Motor neuron (in vitro differentiated cells): ENCODE results near the gene DBI. TPM values are rescaled to one million over a fixed set of nuclear protein-coding genes. Genes with fewer than 3 reads are reported as not detected.

Experiments used
- ATAC-seq, 8 experiments: fragments of 200-7000 bp; cut with Tn5 transposase; replicated peaks in 6 of 8; 2 replicates each; pipeline ENCODE4 v1.8.0; 2021; ENCODE audit warnings: mild to moderate bottlenecking in 8 of 8, moderate library complexity in 8 of 8
- H3K27ac ChIP-seq, 2 donors: fragments of 250-450 bp; sonication (Bioruptor Pico); 2 replicates each; pipeline ENCODE4 v1.9.0; 2021; ENCODE audit warnings: antibody characterized with exemption in 2 of 2, mild to moderate bottlenecking in 2 of 2, moderate library complexity in 1 of 2
- H3K4me1 ChIP-seq, 2 donors: fragments of 250-450 bp; sonication (Bioruptor Pico); replicated peaks in 1 of 2; 2 replicates each; pipeline ENCODE4 v1.6.1; 2021; ENCODE audit warnings: antibody characterized with exemption in 2 of 2, mild to moderate bottlenecking in 2 of 2, moderate library complexity in 1 of 2
- H3K4me3 ChIP-seq, 5 donors: fragments of 250-450 bp; sonication (Bioruptor Pico); 2 replicates each; pipeline ENCODE4 v1.9.0; 2021; ENCODE audit warnings: antibody characterized with exemption in 5 of 5, mild to moderate bottlenecking in 5 of 5, moderate library complexity in 4 of 5
- WGBS, 10 experiments: fragments of 450-650 bp; shearing (Covaris generic); methylation state at CpG; one replicate each; pipeline ENCODE4 v1.0.0; 2022; 5-methylcytosine and 5-hydroxymethylcytosine counted together
- in situ Hi-C, 9 experiments: fragments of 400-800 bp; cut with MboI; loops; one replicate each; pipeline ENCODE4 v1.15.0; 2021; ENCODE audit warnings: low sequenced_read_pairs in 9 of 9, low pct_unique_long_range_greater_than_20kb in 2 of 9; ENCODE audit not compliant: unreplicated experiment in 9 of 9
- total RNA-seq, 8 experiments: library from RNA; unstranded; fragments of 300-600 nt; gene quantifications; 2 replicates each; pipeline versions ENCODE4 v1.2.3 to v1.2.4, GENCODE V29; 2022

The DBI gene
- total RNA-seq, 8 experiments from 2014 or later: 50.3 to 336 (median 137) TPM

DNA sequence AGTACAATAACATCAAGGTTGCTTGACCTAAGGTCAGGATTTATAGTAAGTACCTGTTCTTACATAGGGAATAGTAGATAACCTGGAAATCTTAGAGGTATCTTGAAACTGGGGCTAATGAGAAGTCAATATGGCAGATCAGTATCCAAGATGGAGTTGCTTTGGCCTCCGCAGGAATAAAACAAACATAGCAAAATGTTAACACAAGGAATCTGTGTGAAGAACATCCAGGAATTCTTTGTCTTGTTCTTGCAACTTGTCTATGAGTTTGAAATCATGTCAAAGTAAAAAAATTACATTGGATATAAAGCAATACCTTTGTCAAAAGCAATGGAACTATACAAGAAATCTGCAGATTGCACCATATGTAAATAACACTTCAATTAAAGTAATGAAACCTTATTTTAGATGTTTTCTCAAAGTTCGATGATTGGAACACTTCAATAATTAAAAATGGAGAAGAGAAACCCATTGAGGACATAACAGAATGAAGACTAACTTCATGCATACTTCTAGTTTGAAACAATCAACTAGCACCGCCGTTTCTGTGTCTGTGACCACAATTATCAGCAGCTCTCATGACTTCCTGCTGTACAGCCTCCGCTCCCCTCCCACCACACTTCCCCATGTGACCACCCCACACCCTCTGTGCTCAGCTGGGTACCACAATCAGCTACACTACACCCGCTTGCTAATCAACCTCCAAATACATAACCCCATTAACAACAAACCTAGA lies 27.8 kb upstream of the DBI start:
- no peaks in the 10 kb centered on the region for H3K4me1 ChIP-seq
- H3K27ac ChIP-seq: no peak overlapping the region
- WGBS, 10 experiments: 60 to 100% (median 90%) methylated on average over 1 to 5 of the region's 6 CpGs; no CpG with 5 or more reads in 1 of the 10 experiments
- in situ Hi-C loops: no loop called here
- ATAC-seq: no peak
- no peak overlapping the region for H3K4me3 ChIP-seq

DNA sequence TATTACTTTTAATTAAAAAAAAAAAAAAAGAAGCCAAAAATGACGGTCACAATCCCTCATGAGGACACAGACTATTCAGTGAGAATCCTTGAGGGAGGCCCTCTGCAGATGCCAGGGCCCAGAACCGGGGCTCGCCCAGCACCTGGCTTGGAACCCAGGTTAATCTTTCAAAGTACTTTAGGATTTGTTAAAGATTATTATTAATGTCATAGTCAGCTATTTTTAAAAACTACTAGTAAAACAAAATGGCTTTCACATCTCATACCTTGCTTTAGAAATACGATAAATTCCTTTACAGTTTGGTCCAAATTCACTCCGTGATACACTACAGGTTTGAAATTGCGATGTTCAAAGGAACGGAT lies 27.2 kb upstream of the DBI start:
- Histone ChIP-seq H3K4me3 (no peak overlapping the region), H3K27ac (no peak overlapping the region), H3K4me1 (no peaks in the 10 kb centered on the region)
- in situ Hi-C loops: no loop called here
- ATAC-seq: no peak
- 94 to 100% (median 100%) methylated on average over 3 to 7 of the region's 7 CpGs; no CpG with 5 or more reads in 1 of the 10 experiments for WGBS, 10 experiments

DNA sequence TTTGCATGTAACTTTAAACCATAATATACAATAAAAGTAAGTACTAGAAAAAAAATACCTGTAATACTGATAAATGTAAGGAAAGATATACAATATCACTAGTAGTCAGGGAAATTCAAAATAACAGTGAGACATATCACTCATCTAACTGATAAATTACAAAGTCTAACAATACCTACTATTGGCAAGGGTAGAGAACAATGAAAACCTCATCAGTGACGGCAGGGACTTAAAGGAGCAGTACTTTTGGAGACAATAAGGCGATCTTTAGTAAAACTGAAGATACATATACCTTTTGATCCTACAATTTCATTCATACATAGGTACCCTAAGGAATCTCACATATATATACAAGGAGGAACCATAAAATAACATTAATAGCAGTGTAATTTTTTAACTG lies 25.1 kb upstream of the DBI start:
- in situ Hi-C loops: no loop called here

DNA sequence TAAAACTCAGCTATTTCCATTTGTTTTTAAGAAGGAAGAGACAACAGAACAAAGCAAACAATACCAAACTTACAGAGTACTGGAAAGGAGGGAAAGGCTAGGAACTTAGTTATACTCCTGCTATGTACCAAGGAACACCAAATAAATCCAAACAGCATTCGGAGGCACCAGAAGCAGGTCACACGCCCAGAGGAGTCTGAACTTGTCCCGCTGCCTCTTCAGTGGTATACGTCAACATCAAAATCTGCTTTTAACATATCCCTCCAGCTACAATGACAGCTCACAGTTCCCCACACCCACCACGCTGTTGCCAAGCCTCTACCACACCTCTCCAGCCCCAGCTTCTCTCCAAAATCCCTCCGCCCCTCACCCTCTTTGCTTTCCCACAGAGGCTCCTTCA lies 17.5 kb upstream of the DBI start:
- Histone ChIP-seq H3K27ac (no peak overlapping the region), H3K4me1 (no peaks in the 10 kb centered on the region), H3K4me3 (no peak overlapping the region)
- ATAC-seq: peak in 2 of 8 experiments; percentile 30
- in situ Hi-C loops: no loop called here
- WGBS, 10 experiments: 60 to 100% (median 89%) methylated on average over 1 to 5 of the region's 6 CpGs; no CpG with 5 or more reads in 2 of the 10 experiments

More for the DNA sequence above, 25.1 kb upstream of the DBI start:
- Histone ChIP-seq H3K27ac (no peak overlapping the region), H3K4me1 (no peaks in the 10 kb centered on the region), H3K4me3 (no peak overlapping the region)
- WGBS, 10 experiments: 53 to 85% (median 76%) methylated on average over 1 to 2 of the region's 2 CpGs; no CpG with 5 or more reads in 3 of the 10 experiments
- ATAC-seq: no peak

DNA sequence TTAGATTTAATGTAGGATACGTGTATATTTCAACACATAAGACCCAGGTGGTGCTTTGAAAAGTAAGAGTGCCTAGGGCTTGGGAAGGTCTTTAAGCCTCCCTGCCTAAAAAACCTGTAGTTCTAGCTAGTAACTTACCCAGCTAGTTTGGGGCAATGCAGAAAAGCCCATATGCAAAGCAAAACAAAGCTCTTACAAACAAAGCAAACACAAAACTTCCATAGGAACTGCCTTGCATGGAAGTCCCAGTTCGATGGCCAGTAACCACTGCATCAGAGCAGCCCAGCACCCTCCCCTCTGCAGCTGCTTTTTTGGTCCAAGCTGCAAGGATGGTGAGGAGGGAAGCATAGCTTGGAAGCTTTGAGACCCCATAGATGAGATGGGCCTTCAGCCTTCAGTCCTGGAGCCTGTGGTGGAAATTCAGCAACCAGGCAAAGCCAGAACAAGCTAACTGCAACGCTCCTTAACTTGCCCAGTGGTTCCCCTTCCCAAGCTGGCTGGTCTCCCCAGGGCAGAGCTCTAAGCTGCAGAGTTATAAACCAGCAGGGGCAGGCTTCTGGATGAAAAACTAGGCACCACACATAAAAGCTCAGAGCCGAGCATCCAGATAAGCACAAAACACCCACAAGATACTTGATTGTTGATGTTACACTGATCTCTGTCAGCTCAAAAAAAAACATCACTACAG lies 16.3 kb upstream of the DBI start:
- peak in 4 of 8 experiments; percentile 27 to 68 (median 44) for ATAC-seq
- H3K27ac ChIP-seq: no peak overlapping the region
- H3K4me1 ChIP-seq: no peaks in the 10 kb centered on the region
- H3K4me3 ChIP-seq: no peak overlapping the region
- WGBS, 10 experiments: 29 to 86% (median 62%) methylated on average over 1 to 3 of the region's 4 CpGs; no CpG with 5 or more reads in 1 of the 10 experiments
- in situ Hi-C loops: no loop called here

DNA sequence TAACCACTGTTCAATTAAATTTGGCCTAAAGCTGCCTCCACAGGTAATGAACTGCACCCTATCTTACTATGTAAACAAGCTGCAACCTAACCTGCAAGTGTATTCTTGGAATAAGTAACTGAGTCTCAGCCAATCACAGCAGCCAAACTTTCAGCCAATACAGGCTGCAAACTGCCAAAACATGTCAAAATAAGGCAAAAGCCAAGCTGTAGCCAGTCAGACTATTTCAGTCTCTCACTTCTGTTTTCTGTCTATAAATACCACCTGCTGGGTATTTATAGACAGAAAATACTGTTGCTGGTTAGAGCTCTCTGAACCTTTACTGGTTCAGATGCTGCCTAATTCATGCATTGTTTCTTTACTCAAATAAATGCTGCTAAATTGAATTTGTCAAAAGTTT lies 14.4 kb upstream of the DBI start:
- ATAC-seq: no peak
- in situ Hi-C loops: no loop called here
- H3K4me3 ChIP-seq: no peak overlapping the region
- no peak overlapping the region for H3K27ac ChIP-seq
- H3K4me1 ChIP-seq: no peaks in the 10 kb centered on the region

DNA sequence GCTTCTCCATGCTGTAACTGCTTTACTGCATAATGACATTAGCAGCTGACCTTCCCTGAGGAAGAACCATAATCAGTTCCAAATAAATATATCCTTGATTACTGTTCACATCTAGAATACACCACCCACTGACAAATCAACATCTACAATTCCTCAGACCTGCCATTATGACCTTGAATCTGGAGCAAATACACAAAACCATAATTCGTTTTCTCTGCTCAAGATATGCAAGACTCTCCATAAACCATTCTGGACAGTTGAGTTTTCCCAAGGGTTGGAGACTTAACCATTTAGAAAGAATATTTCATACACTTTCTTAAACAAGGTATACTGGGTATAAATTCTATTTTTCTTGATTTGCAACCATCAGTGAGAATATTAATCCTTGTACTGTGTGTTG lies 11.9 kb upstream of the DBI start:
- in situ Hi-C loops: no loop called here
- Histone ChIP-seq H3K27ac (no peak overlapping the region), H3K4me3 (no peak overlapping the region), H3K4me1 (no peaks in the 10 kb centered on the region)
- WGBS, 10 experiments: 78 to 83% (median 80%) methylated on average over 1 of the region's 1 CpG; no CpG with 5 or more reads in 5 of the 10 experiments
- ATAC-seq: no peak

DNA sequence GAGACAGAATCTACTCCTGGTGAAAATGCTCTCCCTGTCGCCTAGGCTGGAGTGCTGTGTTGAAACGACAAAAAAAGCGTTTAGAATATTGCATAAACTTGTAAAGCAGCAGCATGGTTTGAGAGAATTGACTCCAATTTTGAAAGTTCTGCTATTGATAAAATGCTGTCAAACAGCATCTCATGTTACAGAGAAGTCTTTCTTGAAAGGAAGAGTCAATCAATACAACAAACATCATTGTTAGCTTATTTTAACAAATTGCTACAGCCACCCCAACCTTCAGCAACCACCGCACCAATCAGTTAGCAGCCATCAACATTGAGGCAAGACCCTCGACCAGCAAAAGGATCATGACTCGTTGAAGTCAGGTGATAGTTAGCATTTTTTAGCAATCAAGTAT lies 7.0 kb upstream of the DBI start:
- Histone ChIP-seq H3K27ac (no peak overlapping the region), H3K4me3 (no peak overlapping the region), H3K4me1 (no peaks in the 10 kb centered on the region)
- in situ Hi-C loops: no loop called here
- 74 to 100% (median 90%) methylated on average over 1 to 6 of the region's 6 CpGs for WGBS, 10 experiments
- no peak for ATAC-seq

DNA sequence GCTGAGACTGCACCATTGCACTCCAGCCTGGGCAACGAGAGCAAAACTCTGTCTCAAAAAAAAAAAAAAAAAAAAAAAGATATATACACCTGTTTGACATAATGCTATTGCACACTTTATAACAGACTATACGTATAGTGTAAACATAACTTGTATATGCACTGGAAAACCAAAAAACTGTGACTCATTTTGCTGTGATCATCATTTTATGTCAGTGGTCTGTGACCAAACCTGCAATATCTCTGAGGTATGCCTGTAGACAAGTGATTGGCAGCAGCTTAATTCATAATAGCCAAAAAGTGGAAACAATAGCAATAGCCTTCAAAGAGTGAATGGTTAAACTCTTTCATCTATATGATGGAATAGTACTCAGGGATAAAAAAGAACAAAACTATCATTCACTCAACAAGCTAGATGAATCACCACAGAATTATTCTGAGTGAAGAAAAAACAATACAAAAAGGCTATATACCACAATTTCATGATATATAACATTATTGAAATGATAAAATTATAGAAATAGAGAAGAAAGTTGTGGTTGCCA lies 6.3 kb upstream of the DBI start:
- WGBS, 10 experiments: 67 to 100% (median 85%) methylated on average over 1 to 2 of the region's 2 CpGs; no CpG with 5 or more reads in 2 of the 10 experiments
- in situ Hi-C loops: no loop called here
- Histone ChIP-seq H3K4me3 (no peak overlapping the region), H3K27ac (no peak overlapping the region), H3K4me1 (peaks cover 3 to 4% of the 10 kb centered on the region in 2 donors)
- no peak for ATAC-seq

DNA sequence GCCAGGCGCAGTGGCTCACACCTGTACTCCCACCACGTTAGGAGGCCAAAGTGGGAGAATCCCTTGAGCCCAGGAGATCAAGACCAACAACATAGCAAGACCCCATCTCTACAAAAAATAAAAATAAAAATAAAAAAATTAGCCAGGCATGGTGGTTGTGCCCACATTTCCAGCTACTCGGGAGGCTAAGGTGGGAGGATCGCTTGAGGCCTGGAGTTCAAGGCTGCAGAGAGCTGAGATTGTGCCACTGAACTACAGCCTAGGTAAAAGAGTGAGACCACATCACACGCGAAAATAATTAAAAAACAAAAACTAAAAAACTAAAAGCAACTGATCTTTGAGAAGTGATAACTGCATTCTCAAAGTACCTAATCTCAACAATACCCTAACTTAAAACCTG lies 2.0 kb upstream of the DBI start:
- H3K4me1 ChIP-seq: peaks cover 12 to 14% of the 10 kb centered on the region in 2 donors
- ATAC-seq: no peak
- in situ Hi-C loops: no loop called here
- H3K27ac ChIP-seq: no peak overlapping the region
- 64 to 100% (median 91%) methylated on average over 2 to 6 of the region's 6 CpGs for WGBS, 10 experiments
- H3K4me3 ChIP-seq: no peak overlapping the region

DNA sequence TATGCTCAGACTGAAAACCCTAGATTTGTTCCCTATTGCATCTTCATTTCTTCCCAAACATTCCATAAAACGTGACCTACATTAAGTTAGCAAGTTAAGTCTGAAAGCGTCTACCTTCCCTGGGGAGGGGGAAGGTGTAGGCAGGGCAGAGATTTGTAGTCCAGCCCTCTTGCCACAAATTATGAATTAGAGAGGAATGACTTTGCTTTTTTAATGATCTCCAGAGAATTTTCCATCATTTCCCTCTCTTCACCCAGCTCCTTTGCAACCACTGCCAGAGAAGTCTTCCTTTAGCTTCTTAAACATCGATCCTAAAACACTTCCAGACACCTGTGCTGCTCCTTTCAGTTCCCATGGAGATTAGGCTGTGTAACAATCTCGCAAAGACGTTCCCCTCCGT lies 1.3 kb upstream of the DBI start:
- Histone ChIP-seq H3K27ac (no peak overlapping the region), H3K4me3 (peak overlapping the region; percentile 48 to 84 (median 66)), H3K4me1 (peaks cover 12 to 14% of the 10 kb centered on the region in 2 donors)
- ATAC-seq: no peak
- in situ Hi-C loops: no loop called here
- 5 to 73% (median 43%) methylated on average over 2 to 6 of the region's 6 CpGs; no CpG with 5 or more reads in 1 of the 10 experiments for WGBS, 10 experiments

DNA sequence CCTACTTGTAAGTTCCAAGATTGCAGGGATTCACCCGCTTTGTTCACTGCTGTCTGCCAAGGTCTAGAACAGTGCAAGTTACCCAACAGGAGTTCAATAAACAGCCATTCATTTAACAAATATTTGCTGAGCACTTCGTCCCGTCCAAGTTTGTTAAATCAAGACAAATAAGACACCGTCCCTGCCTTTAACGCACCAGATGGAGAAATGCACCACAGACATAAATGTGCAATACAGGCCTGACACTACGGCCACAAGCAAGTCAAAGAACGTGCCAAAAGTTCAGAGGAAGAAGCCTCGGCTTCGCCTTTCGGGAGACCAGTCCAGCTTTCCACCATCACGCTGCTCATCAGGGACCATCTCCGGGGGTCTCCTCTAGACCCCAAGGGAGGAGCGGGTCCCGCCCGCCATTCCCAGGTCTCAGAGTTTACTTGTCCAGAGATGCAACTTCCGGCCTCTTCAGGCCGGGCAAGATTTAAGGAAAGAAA lies 572 bp upstream of the DBI start:
- WGBS, 10 experiments: 0 to 7% (median 3%) methylated on average over 2 to 9 of the region's 17 CpGs
- ATAC-seq: peak in 6 of 8 experiments; percentile 0 to 11 (median 8)
- H3K4me1 ChIP-seq: peaks cover 12 to 14% of the 10 kb centered on the region in 2 donors
- peak overlapping the region; percentile 48 to 84 (median 66) for H3K4me3 ChIP-seq
- in situ Hi-C loops: no loop called here
- peak overlapping the region in 1 of 2 donors; percentile 54 for H3K27ac ChIP-seq

DNA sequence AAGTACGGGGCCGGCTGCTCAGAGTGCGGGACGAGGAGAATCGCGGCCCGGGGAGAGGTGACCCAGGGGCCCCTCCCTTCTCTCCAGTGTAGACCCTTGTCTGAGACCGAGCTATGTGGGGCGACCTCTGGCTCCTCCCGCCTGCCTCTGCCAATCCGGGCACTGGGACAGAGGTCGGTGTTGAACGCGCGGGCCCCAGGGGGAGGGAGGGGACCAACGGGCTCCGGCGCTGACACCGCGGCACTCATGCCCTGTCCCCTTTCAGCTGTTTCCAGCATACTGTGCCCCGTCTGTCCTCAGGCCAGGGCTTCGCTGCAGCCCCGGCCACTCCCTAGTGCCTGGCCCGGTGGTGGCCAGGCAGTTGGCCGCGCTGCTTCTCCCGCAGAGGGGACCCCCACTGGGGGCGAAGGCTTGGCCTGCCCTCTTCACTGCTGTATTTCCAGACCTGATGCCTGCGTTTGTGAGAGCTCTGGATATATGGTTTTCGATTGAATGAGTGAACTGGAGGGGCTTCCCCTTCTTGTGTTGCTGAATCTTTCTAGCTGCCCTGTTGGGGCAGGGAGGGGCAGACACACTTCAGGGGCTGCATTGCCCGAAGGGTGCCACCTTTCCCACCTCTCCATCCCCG lies 809 bp downstream of the DBI start:
- 0 to 3% (median 0%) methylated on average over 1 to 20 of the region's 32 CpGs; no CpG with 5 or more reads in 6 of the 10 experiments for WGBS, 10 experiments
- peak; percentile 17 to 52 (median 46) for ATAC-seq
- Histone ChIP-seq H3K4me3 (peak overlapping the region; percentile 48 to 84 (median 66)), H3K4me1 (peaks cover 12 to 14% of the 10 kb centered on the region in 2 donors), H3K27ac (no peak overlapping the region)
- in situ Hi-C loops: no loop called here
